Measurements from ENCODE around the gene MTHFR. TPM values are rescaled to one million over a fixed set of nuclear protein-coding genes. Genes with fewer than 3 reads are reported as not detected.

MTHFR gene
- total RNA-seq, 4 donors from 2014 or later, result 18.6 to 46.7 (median 27.9) TPM

DNA sequence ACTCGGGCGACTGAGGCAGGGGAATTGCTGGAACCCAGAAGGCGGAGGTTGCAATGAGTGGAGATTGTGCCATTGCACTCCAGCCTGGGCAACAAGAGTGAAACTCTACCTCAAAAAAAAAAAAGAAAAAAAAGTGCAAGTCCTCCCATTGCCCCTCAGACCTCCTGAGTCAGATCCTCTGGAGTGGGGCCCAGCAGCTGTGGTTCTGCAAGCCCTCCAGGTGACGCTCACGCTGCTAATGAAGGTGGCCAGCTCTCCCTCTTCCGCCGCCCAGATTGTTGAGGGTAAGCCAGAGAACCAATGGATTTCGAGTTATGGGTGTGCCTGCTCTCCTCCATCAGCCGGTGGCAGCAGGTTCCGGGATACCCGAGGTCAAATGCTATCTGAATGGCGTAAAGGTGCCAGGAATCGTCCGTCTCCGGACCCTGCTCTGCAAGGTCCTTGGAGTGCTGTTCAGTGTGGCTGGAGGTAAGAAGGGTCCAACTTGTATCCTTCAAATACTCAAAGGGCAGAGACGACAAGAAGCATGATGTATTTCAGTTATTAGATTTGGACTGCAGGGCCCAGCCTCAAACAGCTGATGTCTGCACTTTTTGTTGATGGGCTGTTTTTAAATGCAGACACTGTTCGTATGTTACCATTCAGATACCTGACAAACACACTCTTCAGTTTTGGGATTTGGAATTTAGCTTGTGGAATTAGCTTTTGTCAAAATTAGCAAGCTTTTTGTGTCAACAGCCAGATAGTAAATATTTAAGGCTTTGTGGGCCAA, 17.8 kb upstream of the MTHFR start:
- peaks cover 2 to 100% of the 10 kb centered on the region in 2 donors for H3K36me3 ChIP-seq
- no peak overlapping the region for H3K4me3 ChIP-seq
- no peaks in the 10 kb centered on the region for H3K27me3 ChIP-seq
- TF ChIP-seq POLR2AphosphoS5 (IDR thresholded peaks at IDR 0.05) (no peak), EP300 (IDR thresholded peaks at IDR 0.05) (no peak), POLR2A (IDR thresholded peaks at IDR 0.05) (no peak)
- TF ChIP-seq, protein P1, sequence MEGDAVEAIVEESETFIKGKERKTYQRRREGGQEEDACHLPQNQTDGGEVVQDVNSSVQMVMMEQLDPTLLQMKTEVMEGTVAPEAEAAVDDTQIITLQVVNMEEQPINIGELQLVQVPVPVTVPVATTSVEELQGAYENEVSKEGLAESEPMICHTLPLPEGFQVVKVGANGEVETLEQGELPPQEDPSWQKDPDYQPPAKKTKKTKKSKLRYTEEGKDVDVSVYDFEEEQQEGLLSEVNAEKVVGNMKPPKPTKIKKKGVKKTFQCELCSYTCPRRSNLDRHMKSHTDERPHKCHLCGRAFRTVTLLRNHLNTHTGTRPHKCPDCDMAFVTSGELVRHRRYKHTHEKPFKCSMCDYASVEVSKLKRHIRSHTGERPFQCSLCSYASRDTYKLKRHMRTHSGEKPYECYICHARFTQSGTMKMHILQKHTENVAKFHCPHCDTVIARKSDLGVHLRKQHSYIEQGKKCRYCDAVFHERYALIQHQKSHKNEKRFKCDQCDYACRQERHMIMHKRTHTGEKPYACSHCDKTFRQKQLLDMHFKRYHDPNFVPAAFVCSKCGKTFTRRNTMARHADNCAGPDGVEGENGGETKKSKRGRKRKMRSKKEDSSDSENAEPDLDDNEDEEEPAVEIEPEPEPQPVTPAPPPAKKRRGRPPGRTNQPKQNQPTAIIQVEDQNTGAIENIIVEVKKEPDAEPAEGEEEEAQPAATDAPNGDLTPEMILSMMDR (IDR thresholded peaks at IDR 0.05), result no peak
- ATAC-seq, result no peak
- H3K27ac ChIP-seq, result no peak overlapping the region
- no peaks in the 10 kb centered on the region for H3K9me3 ChIP-seq
- no peaks in the 10 kb centered on the region for H3K4me1 ChIP-seq
- WGBS, 2 donors (ENCODE audit: low coverage in 1 of 2), result 68 to 87% methylated on average over 7 to 10 of the region's 17 CpGs

DNA sequence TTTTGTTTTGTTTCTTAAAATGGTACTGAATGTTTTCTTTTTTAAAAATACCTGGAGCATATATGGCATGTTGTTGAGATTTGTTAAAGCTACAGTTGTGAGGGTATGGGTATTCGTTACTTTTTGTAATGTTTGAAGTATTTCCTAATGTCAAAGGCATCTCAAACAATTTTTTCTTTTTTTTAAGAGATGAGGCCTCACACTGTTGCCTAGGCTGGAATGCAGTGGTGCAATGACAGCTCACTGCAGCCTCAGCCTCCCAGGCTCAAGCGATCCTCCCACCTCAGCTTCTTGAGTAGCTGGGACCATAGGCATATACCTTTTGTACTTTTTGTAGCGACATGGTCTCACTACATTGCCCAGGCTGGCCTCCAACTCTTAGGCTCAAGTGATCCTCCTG, 16.3 kb upstream of the MTHFR start:
- no peak for TF ChIP-seq POLR2A (IDR thresholded peaks at IDR 0.05)
- no peak for TF ChIP-seq POLR2AphosphoS5 (IDR thresholded peaks at IDR 0.05)
- TF ChIP-seq, protein P1 (IDR thresholded peaks at IDR 0.05), result no peak
- TF ChIP-seq EP300 (IDR thresholded peaks at IDR 0.05), result no peak
- Histone ChIP-seq H3K9me3 (no peaks in the 10 kb centered on the region), H3K27ac (no peak overlapping the region), H3K4me1 (no peaks in the 10 kb centered on the region), H3K36me3 (peaks cover 0 to 100% of the 10 kb centered on the region in 2 donors), H3K4me3 (no peak overlapping the region), H3K27me3 (no peaks in the 10 kb centered on the region)
- WGBS, 2 donors (ENCODE audit: low coverage in 1 of 2), result 59 to 88% methylated on average over 2 to 3 of the region's 3 CpGs
- no peak for ATAC-seq

- no peak for ATAC-seq
- H3K27ac ChIP-seq, result no peak overlapping the region
- no peaks in the 10 kb centered on the region for H3K27me3 ChIP-seq
- 60 to 87% methylated on average over 1 to 6 of the region's 12 CpGs for WGBS, 2 donors (ENCODE audit: low coverage in 1 of 2)
- TF ChIP-seq POLR2AphosphoS5 (IDR thresholded peaks at IDR 0.05) (no peak), EP300 (IDR thresholded peaks at IDR 0.05) (no peak), POLR2A (IDR thresholded peaks at IDR 0.05) (no peak)
- TF ChIP-seq, protein P1 (IDR thresholded peaks at IDR 0.05), result no peak
- no peaks in the 10 kb centered on the region for H3K4me1 ChIP-seq
- no peaks in the 10 kb centered on the region for H3K9me3 ChIP-seq
- H3K4me3 ChIP-seq, result no peak overlapping the region
- H3K36me3 ChIP-seq, result peaks cover 4 to 93% of the 10 kb centered on the region in 2 donors
Measured at GRCh38 chr1:11817192-11817591, 11.4 kb upstream of the MTHFR start.

DNA sequence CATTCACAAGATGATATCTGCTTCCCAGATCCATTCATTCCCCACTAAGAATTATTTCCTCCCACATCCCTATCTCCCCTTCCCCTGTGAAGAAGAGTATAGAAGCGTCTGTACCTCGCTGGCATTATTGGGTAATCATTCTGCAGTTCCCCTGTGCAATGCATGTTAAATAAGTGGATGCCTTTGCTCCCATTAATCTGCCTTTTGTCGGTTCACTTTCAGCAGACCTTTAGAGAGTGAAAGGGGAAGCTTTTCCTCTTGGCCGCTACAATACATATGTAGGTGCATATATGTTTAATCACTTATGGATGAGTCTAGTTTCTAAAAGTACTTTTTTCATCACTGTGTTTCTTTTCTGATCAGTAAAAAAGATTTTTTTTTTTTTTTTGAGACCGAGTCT, 7.3 kb upstream of the MTHFR start:
- H3K27ac ChIP-seq, result no peak overlapping the region
- H3K36me3 ChIP-seq, result peaks cover 4 to 88% of the 10 kb centered on the region in 2 donors
- no peaks in the 10 kb centered on the region for H3K27me3 ChIP-seq
- H3K9me3 ChIP-seq, result no peaks in the 10 kb centered on the region
- WGBS, 2 donors (ENCODE audit: low coverage in 1 of 2), result 66 to 85% methylated on average over 4 to 5 of the region's 5 CpGs
- peaks cover 0 to 25% (median 0%) of the 10 kb centered on the region in 3 donors for H3K4me1 ChIP-seq
- TF ChIP-seq POLR2A (IDR thresholded peaks at IDR 0.05), result no peak
- TF ChIP-seq EP300 (IDR thresholded peaks at IDR 0.05), result no peak
- TF ChIP-seq, protein P1 (IDR thresholded peaks at IDR 0.05), result no peak
- TF ChIP-seq POLR2AphosphoS5 (IDR thresholded peaks at IDR 0.05), result no peak
- ATAC-seq, result no peak
- H3K4me3 ChIP-seq, result no peak overlapping the region

DNA sequence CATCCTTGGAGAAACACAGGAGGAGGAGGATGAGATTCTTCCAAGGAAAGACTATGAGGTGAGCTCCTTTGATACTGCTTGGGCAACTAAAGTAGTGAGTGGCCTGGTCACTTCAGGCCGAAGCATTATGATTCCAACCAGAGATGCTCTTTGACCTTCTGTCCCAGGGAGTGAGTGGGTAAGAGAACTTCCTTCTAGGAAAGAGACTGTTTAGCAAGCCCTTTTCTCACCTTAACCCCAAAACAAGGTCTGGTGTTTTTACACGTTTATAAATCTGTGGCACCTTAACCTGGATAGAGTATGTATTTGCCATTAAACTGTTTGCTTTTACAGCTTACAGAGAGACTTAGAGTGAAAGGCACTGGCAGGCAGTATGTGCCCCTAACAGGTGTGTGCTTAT, 1.4 kb upstream of the MTHFR start:
- H3K36me3 ChIP-seq, result peaks cover 0 to 41% of the 10 kb centered on the region in 2 donors
- peak overlapping the region; percentile 66 to 92 for H3K4me3 ChIP-seq
- 48 to 49% methylated on average over 2 of the region's 2 CpGs for WGBS, 2 donors (ENCODE audit: low coverage in 1 of 2)
- H3K27me3 ChIP-seq, result no peaks in the 10 kb centered on the region
- peak overlapping the region; percentile 59 to 99 (median 96) for H3K27ac ChIP-seq
- H3K4me1 ChIP-seq, result peaks cover 0 to 71% (median 19%) of the 10 kb centered on the region in 3 donors
- no peak for ATAC-seq
- no peaks in the 10 kb centered on the region for H3K9me3 ChIP-seq
- TF ChIP-seq, protein P1 (IDR thresholded peaks at IDR 0.05), result no peak
- TF ChIP-seq POLR2AphosphoS5 (IDR thresholded peaks at IDR 0.05), result no peak
- TF ChIP-seq POLR2A (IDR thresholded peaks at IDR 0.05), result no peak
- no peak for TF ChIP-seq EP300 (IDR thresholded peaks at IDR 0.05)

Data from gastroesophageal sphincter (tissue), 4 donors.